GM21528 (cell line): ENCODE measurements around the gene SLC39A1.

Source experiments
- ATAC-seq: cut with Tn5 transposase; IDR thresholded peaks from one replicate; pipeline ENCODE4 v1.9.1; 2021; ENCODE audit warnings: mild to moderate bottlenecking, moderate library complexity; ENCODE audit not compliant: unreplicated experiment, low FRiP score

Gene SLC39A1

GRCh38 chr1:153954826-153955225 lies 8.5 kb downstream of the SLC39A1 start:
- ATAC-seq, result no peak

- no peak for ATAC-seq
Observed at GRCh38 chr1:153953859-153954365, 9.4 kb downstream of the SLC39A1 start.

GRCh38 chr1:153951801-153952200 lies 11.5 kb downstream of the SLC39A1 start:
- no peak for ATAC-seq

GRCh38 chr1:153951183-153951582 lies 12.2 kb downstream of the SLC39A1 start:
- ATAC-seq, result no peak

- ATAC-seq, result peak; percentile 56
Observed at GRCh38 chr1:153946622-153947241, 16.6 kb downstream of the SLC39A1 start, which contains the start of gene DENND4B. TSS of gene DENND4B (minus strand) at chr1:153946718. CDS start at chr1:153944374, 2,344 bp downstream.

GRCh38 chr1:153945795-153946621 lies 17.3 kb downstream of the SLC39A1 start:
- ATAC-seq, result peak; percentile 68

GRCh38 chr1:153945131-153945794 lies 18.1 kb downstream of the SLC39A1 start:
- ATAC-seq, result no peak

- ATAC-seq, result no peak
Observed at GRCh38 chr1:153944827-153945117, 18.6 kb downstream of the SLC39A1 start.

GRCh38 chr1:153944005-153944826 lies 19.1 kb downstream of the SLC39A1 start:
- no peak for ATAC-seq

- ATAC-seq, result no peak
Observed at GRCh38 chr1:153942766-153943549, 20.4 kb downstream of the SLC39A1 start.

- ATAC-seq, result no peak
Observed at GRCh38 chr1:153941826-153942725, 21.3 kb downstream of the SLC39A1 start.

- ATAC-seq, result no peak
Observed at GRCh38 chr1:153940756-153941155, 22.6 kb downstream of the SLC39A1 start.

- no peak for ATAC-seq
Observed at GRCh38 chr1:153939476-153939875, 23.9 kb downstream of the SLC39A1 start.

GRCh38 chr1:153938996-153939395 lies 24.3 kb downstream of the SLC39A1 start:
- ATAC-seq, result no peak

GRCh38 chr1:153937331-153937730 lies 26.0 kb downstream of the SLC39A1 start:
- no peak for ATAC-seq

GRCh38 chr1:153936011-153936802 lies 27.1 kb downstream of the SLC39A1 start:
- ATAC-seq, result no peak

- ATAC-seq, result no peak
Observed at GRCh38 chr1:153934746-153935145, 28.6 kb downstream of the SLC39A1 start.

- no peak for ATAC-seq
Observed at GRCh38 chr1:153933955-153934354, 29.4 kb downstream of the SLC39A1 start.
